GM18909 (cell line): ENCODE measurements around the gene NFIX.

Experiments
- ATAC-seq: cut with Tn5 transposase; IDR thresholded peaks from one replicate; pipeline ENCODE4 v1.9.1; 2021; ENCODE audit warnings: mild to moderate bottlenecking; ENCODE audit not compliant: unreplicated experiment, poor library complexity

The NFIX gene

DNA sequence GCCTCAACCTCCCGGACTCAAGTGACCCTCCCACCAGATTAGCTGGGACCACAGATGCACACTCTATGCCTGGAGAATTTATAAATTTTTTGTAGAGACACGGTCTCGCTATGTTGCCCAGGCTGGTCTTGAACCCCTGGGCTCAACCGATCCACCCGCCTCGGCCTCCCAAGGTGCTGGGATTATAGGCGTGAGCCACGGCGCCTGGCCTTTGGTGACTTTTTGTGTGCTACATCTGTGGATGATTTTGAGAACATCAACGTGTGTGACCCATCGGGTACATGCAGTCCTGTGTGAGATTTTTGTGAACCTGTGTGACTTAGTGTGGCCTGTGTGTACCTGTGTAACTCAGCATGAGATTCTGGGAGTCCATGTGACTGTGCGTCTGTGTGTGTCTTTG, 8.5 kb upstream of the NFIX start:
- ATAC-seq = no peak

DNA sequence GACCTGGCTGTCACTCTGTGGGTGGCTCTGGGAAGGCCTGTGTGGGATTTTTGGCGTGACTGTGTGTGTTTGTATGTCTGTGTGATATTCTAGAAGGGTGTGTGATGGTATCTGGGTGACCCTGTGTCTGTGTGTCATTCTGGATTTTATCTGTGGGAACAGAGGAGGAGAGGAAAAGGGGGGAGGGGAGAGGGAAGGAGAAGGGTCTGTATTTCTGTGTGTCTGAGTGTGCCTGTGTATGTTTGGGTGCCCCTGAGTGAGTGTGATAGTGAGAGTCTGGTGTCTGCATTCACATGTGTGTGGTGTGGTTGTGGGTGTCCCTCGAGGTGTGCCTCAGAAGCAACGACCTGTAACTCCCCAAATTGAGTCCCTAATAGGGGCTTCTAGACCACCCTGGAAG, 8.1 kb upstream of the NFIX start:
- ATAC-seq = no peak

DNA sequence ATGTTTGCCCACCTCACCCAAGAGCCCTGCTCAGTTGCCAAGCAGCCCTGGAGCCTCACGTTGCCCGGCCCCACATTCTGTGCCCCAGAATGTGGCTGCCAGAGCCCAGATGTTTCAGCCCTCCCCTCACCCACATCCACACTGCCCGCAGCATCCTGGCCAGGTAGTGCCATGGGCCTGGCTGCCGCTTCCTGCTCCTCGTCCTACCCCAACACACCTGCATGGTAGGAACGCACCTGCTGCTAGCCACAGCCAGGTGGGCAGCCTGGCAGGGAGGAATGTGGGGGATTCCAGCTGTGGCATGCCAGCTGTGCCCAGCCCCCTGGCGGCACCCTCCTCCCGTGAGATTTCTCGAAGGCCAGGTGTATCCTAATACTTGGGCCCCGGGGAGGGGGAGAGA, 7.5 kb upstream of the NFIX start:
- ATAC-seq = no peak

DNA sequence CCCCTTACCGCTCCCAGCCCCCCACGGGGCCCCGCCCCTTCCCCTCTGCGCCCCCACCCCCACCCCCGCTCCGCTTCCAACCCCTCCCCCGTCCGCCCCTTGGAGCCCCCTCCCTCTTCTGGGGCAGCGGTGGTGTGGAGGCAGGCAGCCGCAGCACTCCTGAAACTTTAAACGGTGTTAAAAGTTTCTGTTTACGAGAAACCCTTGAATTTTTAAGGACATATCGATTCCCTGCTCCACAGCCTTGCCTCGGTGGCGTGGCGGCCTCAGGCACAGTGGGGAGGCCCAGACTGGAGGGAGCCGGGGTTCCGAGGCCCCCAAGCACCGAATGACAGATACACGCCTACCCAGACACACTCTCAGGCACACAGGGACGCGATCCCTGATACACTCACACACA, 4.8 kb upstream of the NFIX start:
- no peak for ATAC-seq

DNA sequence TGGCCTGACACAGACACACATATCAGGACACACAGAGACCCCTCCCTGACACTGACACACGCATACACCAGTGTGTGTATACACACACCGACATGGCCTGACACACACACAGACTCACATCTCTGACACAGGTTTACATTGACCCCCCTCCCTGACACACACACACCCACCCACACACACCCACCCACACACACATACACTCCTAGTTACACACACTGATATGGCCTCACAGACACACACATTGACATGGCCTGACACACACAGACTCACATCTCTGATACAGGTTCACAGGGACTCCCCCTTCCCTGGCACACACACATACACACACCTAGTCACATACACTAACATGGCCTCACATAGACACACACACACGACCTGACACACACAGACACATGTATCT, 4.4 kb upstream of the NFIX start:
- ATAC-seq = no peak

DNA sequence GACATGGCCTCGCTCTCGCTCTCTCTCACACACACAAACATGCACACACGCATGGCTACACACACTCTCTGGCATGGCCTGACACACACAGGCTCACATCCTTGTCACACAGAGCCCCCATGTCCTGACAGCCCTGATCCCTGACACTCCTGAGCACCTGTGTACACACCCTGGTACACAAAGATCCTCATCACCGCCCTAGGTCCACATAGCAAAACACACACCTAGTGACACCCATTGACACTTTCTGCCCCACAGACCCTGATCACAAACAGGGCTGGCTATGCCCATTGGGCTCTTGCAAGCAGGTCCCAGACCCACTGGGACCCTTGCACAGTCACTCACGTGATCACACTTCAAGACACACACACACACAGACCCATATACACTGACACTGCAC, 4.0 kb upstream of the NFIX start:
- ATAC-seq = no peak

DNA sequence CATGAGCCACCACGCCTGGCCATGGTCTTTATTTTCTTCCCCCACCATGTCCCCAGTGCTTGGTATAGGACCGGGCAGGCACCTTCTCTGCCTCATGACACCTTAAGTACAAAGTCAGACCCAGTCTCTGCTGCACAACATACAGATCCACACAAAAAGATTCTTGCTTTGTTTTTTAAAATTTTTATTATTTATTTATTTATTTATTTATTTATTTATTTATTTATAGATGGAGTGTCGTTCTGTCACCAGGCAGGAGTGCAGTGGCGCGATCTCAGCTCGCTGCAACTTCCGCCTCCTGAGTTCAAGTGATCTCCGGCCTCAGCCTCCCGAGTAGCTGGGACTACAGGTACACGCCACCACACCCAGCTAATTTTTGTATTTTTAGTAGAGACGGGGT, 2.5 kb upstream of the NFIX start:
- no peak for ATAC-seq

DNA sequence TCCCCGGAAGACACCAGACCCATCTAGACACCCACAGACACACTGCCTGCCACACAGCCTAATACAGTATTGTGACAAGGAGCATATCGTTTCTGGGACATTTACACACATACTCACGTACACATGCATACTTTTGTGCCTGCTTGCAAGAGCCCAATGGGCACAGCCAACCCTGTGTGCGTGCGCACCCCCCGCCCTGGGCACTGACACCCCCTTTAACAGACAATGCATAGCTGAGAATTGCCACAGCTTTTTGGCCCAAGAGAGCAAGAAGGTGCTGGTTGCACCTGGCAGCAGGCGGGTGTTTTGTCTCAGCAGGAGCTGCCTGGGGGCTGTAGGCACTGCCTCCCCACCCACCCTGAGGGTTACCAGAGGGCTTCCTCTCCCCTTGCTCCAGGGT, 1.7 kb upstream of the NFIX start:
- ATAC-seq = no peak

DNA sequence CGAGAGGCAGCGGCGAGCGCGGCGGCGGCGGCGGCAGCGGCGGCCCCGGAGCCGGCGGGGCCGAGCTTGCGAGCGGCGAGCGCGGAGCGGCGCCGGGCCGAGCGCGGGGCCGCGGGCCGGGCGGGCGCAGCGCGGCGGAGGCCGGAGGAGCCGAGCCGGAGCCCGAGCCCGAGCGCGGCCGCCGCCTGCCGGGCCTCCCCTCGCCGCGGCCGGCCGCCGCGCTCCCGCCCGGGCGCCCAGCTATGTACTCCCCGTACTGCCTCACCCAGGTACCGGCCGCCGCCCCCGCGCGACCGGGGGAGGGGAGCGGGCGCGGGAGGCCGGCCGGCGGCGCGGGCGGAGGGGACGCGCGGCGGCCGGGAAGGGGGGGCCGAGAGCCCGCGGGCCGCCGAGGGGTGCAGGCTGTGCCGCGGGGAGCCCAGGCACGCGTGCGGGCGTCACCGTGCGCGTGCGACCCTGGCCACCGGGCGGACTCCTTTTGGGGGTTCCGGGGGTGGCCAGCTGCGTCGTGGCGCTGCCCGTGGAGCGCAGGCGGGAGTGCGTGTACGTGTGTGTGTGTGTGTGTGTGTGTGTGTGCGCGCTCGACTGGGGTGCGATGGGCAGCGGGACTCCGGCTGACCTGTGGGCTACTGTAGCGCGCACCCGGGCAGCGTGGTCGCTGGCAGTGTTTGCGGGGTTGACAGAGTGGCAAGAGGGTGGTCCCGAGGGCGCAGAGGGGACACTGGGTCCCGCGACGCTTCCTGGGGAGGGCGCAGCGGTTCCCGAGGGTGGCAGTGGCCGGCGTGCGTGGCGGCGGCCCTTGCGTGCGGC, 526 bp downstream of the NFIX start:
- ATAC-seq = no peak

DNA sequence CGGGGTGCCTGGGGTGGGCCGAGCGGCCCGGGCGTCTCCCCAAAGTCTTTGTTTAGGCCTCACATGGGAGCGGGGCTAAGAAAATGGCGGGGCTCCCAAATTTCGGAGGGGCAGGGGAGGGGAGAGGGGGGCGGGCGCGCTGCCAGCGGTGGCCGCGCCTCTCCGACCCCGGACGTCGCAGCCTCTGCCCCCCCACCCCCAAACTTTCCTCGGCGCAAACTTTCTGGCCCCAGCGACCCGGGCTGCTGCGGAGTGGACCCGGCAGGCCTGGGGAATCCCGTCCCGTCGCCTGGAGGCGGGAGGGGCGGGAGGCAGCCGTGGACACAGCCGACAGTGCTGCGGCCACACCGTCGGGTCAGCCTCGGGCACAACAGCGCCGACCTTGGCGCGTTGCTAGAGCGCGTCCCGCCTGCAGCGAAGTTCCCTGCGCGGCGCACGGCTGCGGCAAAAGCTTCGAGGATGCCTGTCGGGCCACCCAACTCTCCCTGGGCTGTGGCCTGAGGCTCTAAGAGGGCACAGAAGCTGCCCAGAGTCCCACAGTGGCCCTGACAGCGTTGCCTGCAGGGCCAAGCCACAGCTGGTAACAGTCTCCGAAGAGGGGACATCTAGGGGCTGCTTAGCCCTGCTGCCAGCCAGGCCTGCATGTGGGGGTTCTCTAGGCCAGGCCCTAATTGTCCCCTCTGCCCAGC, 1.3 kb downstream of the NFIX start:
- ATAC-seq = no peak

DNA sequence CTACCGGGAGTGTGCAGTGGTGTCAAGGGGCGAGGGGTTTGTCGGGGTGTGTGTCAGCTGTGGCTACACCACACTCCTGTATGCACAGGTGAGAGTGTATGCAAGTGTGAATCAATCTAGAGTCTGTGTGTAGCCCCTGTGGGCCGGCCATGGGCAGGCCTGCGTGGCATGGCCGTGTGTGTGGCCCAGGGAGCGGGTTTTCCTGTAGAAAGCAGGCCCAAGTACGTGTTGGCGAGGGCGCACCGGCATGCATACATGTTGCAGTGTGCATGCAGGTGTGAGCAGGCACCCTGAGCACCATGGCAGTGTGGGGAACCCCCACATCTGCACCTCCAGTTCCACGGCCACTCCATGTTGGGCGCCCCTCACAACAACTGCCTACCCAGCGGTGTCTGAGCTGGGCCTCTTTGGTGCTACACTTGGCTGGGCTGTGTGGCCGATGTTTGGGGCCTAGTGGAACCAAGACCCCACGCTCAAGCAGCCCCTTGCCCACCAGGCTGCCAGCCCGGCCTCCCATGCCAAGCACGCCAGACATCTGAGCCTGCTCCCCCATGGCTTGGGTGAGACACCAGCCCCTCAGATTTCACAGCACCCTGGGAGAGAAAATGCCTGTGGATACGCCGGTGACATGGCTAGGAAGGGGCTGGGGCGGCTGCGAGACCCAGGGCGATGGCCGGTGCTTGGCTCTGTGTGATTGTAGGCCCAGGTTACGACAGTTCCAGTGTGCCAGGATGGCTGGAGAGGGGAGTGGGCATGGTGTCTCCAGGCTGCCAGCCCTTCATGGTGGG, 2.1 kb downstream of the NFIX start:
- ATAC-seq = no peak

DNA sequence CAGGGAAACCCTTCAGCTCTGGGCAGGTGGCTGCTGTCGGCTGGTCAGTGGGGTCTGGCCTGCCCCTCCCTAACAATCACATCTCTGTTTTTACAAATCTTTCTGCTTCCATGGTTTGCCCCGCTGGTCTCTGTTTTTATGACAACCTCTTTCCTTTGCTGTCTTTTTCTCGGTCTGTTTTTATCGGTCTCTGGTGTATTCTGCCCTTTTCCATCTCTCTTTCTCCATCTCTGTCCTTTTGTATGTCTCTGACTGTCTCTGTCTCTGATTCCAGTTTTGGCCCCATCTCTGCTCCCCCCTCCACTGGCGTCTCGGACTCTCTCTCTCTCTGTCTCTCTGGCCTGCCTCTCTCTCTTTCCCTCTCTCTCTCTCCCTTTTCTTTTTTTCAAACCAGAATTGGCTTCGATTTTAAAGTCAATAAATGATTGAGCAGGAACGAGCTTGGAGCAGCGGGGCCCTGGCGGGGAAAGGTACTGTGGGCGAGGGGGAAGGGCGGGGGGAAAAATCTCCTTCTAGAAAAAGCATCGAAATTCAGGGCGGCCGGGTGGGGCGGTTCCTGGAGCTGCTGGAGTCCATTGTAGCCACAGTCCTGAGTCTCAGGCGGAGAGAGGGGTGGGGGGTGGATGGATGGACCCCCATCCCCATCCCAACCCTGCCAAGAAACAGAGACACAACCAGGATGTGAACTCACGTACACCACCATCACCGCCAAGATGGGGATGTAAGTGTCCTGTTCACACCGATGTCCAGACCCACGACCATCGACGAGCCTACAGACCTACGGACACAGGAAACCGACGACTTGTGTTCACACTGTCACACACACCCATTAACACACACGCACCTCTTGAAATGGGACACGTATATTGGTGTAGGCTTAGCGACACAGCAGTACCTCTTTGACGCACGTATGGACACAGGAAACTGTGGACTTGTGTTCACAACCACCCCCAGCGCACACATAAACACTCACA, 3.0 kb downstream of the NFIX start:
- ATAC-seq = no peak

DNA sequence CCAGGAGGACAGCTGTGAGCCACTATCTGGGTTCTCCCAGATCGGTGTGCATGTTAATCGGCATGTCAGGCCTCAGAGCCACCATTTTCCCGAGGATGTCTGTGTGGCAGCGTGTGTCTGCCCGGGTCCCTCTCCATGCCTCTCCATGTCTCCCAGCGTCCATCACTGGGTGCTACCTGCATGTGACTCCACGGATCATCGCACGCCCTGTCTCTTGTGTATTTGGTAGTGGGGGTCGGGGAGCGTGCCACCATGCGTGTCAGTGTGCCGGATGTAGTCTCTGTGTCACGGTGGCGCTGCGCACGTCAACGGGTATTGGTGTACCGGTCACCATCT, 5.9 kb downstream of the NFIX start:
- ATAC-seq = no peak

DNA sequence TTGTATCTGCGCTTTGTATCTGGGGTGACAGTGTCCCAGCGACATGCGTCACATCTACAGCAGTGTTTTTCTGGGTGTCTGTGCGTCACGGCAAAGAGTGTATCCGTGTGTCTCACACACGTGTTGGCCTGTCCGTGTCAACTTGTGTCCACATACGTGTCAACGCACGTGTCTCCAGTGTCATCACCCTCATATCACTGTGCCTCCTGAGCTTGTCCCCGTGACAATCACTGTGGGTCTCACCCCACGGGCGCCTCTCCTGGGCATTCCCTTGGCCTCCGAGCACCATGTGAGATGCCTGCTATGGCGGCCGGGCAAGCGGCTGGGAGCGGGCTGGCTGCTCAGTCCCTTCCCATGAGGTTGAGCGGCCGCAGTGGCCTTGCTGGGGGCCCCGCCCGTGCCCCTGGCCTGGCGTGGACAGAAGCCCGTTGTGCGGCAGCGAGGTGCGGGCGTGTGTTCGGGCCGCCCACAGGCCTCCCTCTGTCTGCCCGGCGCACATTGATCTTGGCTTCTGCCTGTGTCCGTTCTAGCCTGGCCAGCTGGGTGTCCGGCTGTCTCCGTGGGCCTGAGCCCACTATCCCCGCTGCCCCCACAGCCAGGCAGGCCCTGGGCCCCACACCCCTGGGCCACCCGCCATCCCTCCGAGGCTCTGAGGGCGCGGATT, 6.4 kb downstream of the NFIX start:
- no peak for ATAC-seq

DNA sequence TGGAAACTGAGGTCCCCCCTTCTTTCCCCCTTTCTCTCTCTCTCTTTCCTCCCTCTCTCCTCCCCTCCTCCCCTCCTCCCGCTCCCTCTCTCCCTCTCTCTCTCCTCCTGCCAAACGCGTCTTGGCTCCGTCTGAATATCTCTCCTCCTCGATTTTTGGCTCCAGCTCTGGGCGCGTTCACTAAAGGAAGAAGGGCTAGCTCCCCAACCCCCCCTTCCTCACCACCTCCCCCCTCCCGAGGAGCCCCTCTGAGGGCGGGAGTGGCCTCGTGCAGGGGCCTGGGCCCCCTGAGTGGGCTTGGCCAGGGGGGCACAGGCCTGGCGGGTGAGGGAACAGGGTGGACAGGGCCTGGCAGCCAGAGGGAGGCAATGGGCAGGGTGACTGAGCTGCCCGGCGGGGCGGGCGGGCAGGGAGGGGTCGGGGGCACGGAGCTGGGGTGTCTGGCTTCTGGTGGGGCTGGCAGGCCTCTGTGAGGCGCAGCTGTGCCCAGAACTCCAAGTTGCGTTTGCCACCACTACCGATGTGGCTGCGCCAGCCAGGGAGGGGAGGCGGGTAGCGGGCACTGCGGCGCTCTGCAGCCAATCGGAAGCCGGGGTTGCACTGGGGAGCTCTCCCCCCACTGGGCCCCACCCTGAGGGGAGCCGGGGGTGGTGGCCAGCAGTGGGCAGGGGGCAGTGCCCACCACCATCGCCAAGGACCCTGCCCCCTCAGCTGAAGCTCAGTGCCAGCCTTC, 7.1 kb downstream of the NFIX start:
- no peak for ATAC-seq

DNA sequence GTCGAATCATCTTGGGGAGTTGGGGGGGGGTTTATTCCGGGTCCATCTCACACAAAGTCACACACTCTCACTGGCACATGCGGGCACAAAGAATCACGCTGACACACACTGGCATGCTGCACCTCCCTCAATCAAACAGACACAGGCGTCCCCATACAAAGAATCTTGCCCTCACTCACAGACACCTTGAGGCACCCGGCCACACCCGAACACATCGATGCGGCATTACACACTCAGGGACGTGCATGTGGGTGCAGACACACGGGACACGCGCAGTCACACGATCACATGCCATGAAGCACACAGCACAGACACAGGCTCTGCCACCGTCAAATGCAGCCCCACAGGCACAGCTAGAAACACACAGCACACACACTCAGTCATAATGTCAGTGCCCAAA, 7.8 kb downstream of the NFIX start:
- no peak for ATAC-seq

DNA sequence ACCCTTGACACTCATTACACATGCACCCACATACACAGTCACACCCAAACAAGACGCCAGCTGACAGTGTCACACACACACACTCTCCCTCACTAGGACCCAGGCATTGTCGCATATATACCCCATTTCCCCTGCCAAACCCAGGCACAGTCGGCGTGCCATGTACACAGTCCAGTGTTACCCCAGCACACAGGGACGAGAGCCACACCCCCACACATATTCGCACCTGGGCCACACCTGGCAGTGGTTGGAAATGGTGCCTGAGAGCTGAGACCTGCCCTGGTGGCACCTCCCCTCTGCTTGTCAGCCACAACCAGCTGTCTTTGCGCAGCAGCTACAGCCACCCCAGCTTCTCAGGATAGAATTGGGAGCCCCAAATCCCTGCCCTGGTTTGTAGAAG, 9.0 kb downstream of the NFIX start:
- ATAC-seq = no peak

DNA sequence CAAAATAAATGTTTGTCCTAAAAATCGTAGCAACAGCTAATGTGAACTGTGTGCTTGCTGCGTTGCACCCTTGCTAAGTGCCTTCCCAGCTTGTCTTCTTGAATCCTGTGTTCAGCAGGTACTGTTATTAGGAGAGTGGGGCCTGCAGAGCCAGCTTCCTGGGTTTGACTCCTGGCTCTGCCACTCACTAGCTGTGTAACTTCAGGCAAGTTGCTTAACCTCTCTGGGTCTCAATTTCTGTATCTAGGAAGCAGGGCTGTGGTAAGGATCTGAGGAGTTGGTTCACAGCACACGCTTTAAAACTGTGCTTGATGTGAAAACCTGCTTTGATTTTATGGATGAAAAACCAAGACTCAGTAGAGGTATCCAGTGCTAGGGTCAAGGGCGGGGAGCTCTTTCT, 10.0 kb downstream of the NFIX start:
- no peak for ATAC-seq

DNA sequence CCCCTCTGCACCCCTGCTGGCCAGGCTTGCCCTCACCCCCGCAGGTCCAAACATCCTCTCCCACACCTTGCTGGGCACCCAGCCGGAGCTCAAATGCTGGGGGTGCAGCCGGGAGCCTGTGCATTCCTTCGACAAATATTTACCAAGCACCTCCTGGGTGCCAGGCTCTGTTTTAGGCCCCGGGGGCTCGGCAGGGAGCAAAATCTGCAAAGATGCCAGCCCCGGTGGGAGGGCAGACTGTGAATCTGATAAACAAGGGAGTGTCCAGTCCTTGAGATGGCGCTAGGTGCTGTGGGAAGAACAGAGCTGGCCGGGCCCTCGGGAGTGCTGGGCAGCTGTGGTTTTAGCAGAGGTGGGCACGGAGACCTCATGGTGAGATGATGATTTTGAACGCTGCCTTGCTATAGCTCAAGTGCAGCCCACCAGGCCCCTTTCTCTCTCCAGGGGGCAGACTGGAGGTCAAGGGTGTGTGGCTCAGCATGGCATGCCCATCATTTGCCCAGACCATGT, 10.6 kb downstream of the NFIX start:
- ATAC-seq = no peak
